Activated CD8-positive, alpha-beta T cell treated with anti-CD3 and anti-CD28 coated beads for 36 hours (primary cell): ENCODE results near the gene ASB11. TPM values are rescaled to one million over a fixed set of nuclear protein-coding genes. Genes with fewer than 3 reads are reported as not detected.

ENCODE experiments used
- ATAC-seq: fragments of 200-7000 bp; cut with Tn5 transposase; one replicate; pipeline ENCODE4 v1.10.0; 2021; ENCODE audit warnings: mild to moderate bottlenecking, moderate library complexity
- CTCF ChIA-PET: fragments of 350-600 bp; sonication (Branson Sonifier 250); formaldehyde crosslinking; loops from one replicate; lab custom pipeline; 2021; ENCODE audit warnings: antibody characterized with exemption; lab: Charles Lee
- POLR2A ChIA-PET: fragments of 350-600 bp; sonication (Branson Sonifier 250); formaldehyde crosslinking; loops from one replicate; lab custom pipeline; 2021; ENCODE audit warnings: antibody characterized with exemption; lab: Charles Lee
- DNase-seq: peaks from one replicate; pipeline ENCODE4 v3.0.0-alpha.2; 2020
- H3K27ac Mint-ChIP-seq: one replicate; pipeline ENCODE4 v1.8.0; 2021; ENCODE audit warnings: mild to moderate bottlenecking, mixed read lengths
- H3K27me3 Mint-ChIP-seq: one replicate; pipeline ENCODE4 v1.8.0; 2021; ENCODE audit warnings: mixed read lengths
- H3K36me3 Mint-ChIP-seq: one replicate; pipeline ENCODE4 v1.8.0; 2021; ENCODE audit warnings: low read depth, mixed read lengths
- H3K4me1 Mint-ChIP-seq: one replicate; pipeline ENCODE4 v1.8.0; 2021; ENCODE audit warnings: low read depth, mixed read lengths
- H3K4me3 Mint-ChIP-seq: one replicate; pipeline ENCODE4 v1.8.0; 2021; ENCODE audit warnings: mild to moderate bottlenecking, moderate library complexity, mixed read lengths
- H3K9me3 Mint-ChIP-seq: one replicate; pipeline ENCODE4 v1.8.0; 2021; ENCODE audit warnings: mixed read lengths
- intact Hi-C: fragments of 100-400 bp; cut with micrococcal nuclease; formaldehyde crosslinking; loops from one replicate; pipeline ENCODE4 v1.10.0; 2022
- total RNA-seq, 2 experiments: library from RNA; stranded (reverse); gene quantifications; one replicate each; pipeline ENCODE4 v1.2.3, GENCODE V29; 2021
- TF ChIP-seq, protein P1 (sequence below): fragments of 200-600 bp; IDR thresholded peaks from one replicate; pipeline ENCODE4 v1.8.0; 2022; ENCODE audit warnings: antibody characterized with exemption, mild to moderate bottlenecking

Gene ASB11
- total RNA-seq, 2 experiments from 2014 or later: not detected

DNA sequence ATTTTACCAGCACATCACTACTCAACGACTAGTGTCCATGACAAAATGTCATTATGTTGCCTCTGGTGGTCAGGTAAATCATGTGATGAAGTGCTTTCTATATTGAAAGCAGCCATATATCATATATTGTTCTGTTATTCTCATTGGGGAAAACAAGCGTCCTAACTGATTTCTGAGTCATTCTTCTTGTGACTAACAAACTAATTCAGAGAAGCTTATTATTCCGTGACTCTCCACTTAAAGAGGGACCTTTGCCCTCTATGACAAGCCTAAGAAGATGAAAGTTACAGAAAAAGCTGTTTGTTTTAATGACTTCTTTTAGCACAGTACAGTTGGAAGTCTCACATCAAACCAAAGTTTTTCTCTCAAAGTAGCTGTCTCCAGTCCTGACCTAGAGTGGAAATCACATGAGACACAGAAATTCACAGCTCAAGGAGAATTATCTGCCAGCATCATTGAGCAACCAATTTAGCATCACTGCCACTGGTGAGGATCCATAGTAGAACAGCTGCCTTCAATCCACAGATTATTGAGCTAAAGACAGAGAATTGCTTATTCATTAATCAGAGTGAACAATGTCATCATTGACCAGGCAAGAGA is 81.9 kb downstream of the ASB11 start:
- intact Hi-C loops: no loop called here
- Mint-ChIP-seq H3K27me3 (no peaks in the 10 kb centered on the region), H3K9me3 (no peaks in the 10 kb centered on the region), H3K4me1 (no peaks in the 10 kb centered on the region), H3K27ac (no peak overlapping the region), H3K4me3 (no peak overlapping the region), H3K36me3 (no peaks in the 10 kb centered on the region)
- TF ChIP-seq, protein P1, sequence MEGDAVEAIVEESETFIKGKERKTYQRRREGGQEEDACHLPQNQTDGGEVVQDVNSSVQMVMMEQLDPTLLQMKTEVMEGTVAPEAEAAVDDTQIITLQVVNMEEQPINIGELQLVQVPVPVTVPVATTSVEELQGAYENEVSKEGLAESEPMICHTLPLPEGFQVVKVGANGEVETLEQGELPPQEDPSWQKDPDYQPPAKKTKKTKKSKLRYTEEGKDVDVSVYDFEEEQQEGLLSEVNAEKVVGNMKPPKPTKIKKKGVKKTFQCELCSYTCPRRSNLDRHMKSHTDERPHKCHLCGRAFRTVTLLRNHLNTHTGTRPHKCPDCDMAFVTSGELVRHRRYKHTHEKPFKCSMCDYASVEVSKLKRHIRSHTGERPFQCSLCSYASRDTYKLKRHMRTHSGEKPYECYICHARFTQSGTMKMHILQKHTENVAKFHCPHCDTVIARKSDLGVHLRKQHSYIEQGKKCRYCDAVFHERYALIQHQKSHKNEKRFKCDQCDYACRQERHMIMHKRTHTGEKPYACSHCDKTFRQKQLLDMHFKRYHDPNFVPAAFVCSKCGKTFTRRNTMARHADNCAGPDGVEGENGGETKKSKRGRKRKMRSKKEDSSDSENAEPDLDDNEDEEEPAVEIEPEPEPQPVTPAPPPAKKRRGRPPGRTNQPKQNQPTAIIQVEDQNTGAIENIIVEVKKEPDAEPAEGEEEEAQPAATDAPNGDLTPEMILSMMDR: no peak
- CTCF ChIA-PET: interaction anchor here (1.1 to 2.7 kb wide), 3 partner anchors 9 to 126 kb away, joined by 3 to 11 read pairs (median 9); no protein-coding TSS in a partner anchor
- DNase-seq (no peak), ATAC-seq (no peak)
- POLR2A ChIA-PET: interaction anchor here (0.9 kb wide), 1 partner anchor 18 kb away, joined by 3 read pairs; no protein-coding TSS in a partner anchor

Other genes with a start within 250 kb of the ASB11 start
- under 1 TPM in 1 of 2 experiments, not detected in 1; 0.52 TPM for gene ASB9, start 45.6 kb downstream of the ASB11 start, total RNA-seq
- gene PIGA, start 19.9 kb upstream of the ASB11 start, total RNA-seq: 10 to 100 TPM; 40.6 to 41.6 TPM
- not detected for gene VEGFD, start 68.8 kb upstream of the ASB11 start, total RNA-seq
- 1 to 10 TPM in 1 of 2 experiments, under 1 TPM in 1; 0.74 to 1.2 TPM for gene PIR, start 177.7 kb upstream of the ASB11 start, total RNA-seq
- gene BMX, start 185.2 kb upstream of the ASB11 start, total RNA-seq: not detected